H9 (cell line): ENCODE data around the gene ZBTB16. TPM values are rescaled to one million over a fixed set of nuclear protein-coding genes. Genes with fewer than 3 reads are reported as not detected.

Experiments used
- DNase-seq: peaks from one replicate; pipeline ENCODE4 v3.0.0-alpha.2; 2017
- H2AFZ ChIP-seq: one replicate; pipeline ENCODE4 v1.6.1; 2013; ENCODE audit warnings: mild to moderate bottlenecking, low read length, control low read depth, moderate library complexity
- H2AK5ac ChIP-seq: 2 replicates; pipeline ENCODE4 v1.6.1; 2013; ENCODE audit warnings: low read length, control low read depth, mixed read lengths; ENCODE audit not compliant: insufficient read length
- H2BK120ac ChIP-seq: one replicate; pipeline ENCODE4 v1.6.1; 2013; ENCODE audit warnings: low read depth, mild to moderate bottlenecking, low read length, control low read depth, inconsistent platforms; ENCODE audit not compliant: poor library complexity, severe bottlenecking
- H2BK12ac ChIP-seq: 2 replicates; pipeline ENCODE4 v1.6.1; 2013; ENCODE audit warnings: low read length, control low read depth, mixed read lengths, low read depth; ENCODE audit not compliant: insufficient read length
- H2BK15ac ChIP-seq: 2 replicates; pipeline ENCODE4 v1.6.1; 2013; ENCODE audit warnings: low read depth, low read length, control low read depth
- H2BK20ac ChIP-seq: one replicate; pipeline ENCODE4 v1.6.1; 2013; ENCODE audit warnings: low read depth, mild to moderate bottlenecking, low read length, control low read depth, inconsistent platforms; ENCODE audit not compliant: poor library complexity, severe bottlenecking
- H2BK5ac ChIP-seq: 2 replicates; pipeline ENCODE4 v1.6.1; 2013; ENCODE audit warnings: low read length, control low read depth, mixed read lengths; ENCODE audit not compliant: insufficient read length
- H3K14ac ChIP-seq: 2 replicates; pipeline ENCODE4 v1.6.1; 2013; ENCODE audit warnings: low read length, control low read depth; ENCODE audit not compliant: insufficient read depth
- H3K18ac ChIP-seq: 2 replicates; pipeline ENCODE4 v1.6.1; 2013; ENCODE audit warnings: low read depth, mild to moderate bottlenecking, mixed read lengths, low read length, control low read depth; ENCODE audit not compliant: insufficient read length
- H3K23ac ChIP-seq: 2 replicates; pipeline ENCODE4 v1.6.1; 2013; ENCODE audit warnings: low read length, control low read depth, mixed read lengths, low read depth; ENCODE audit not compliant: insufficient read length
- H3K23me2 ChIP-seq: 2 replicates; pipeline ENCODE4 v1.6.1; 2013; ENCODE audit warnings: low read depth, mild to moderate bottlenecking, mixed read lengths, low read length, control low read depth; ENCODE audit not compliant: insufficient read length, poor library complexity, severe bottlenecking
- H3K27ac ChIP-seq: 2 replicates; pipeline ENCODE4 v1.5.1; 2013; ENCODE audit warnings: low read length, control low read depth, mixed read lengths, low read depth; ENCODE audit not compliant: insufficient read length
- H3K27me3 ChIP-seq: 2 replicates; pipeline ENCODE4 v1.6.1; 2013; ENCODE audit warnings: low read length, control low read depth, inconsistent platforms; ENCODE audit not compliant: insufficient read depth
- H3K4ac ChIP-seq: 2 replicates; pipeline ENCODE4 v1.6.1; 2013; ENCODE audit warnings: low read depth, mild to moderate bottlenecking, control low read depth, inconsistent platforms, low read length, moderate library complexity
- H3K4me1 ChIP-seq: 2 replicates; pipeline ENCODE4 v1.6.1; 2013; ENCODE audit warnings: low read length, control low read depth, inconsistent platforms; ENCODE audit not compliant: insufficient read depth
- H3K4me2 ChIP-seq: 2 replicates; pipeline ENCODE4 v1.6.1; 2013; ENCODE audit warnings: low read length, control low read depth, mixed read lengths; ENCODE audit not compliant: insufficient read length, insufficient read depth
- H3K56ac ChIP-seq: 2 replicates; pipeline ENCODE4 v1.6.1; 2013; ENCODE audit warnings: low read depth, mild to moderate bottlenecking, mixed read lengths, low read length, control low read depth; ENCODE audit not compliant: insufficient read length
- H3K79me1 ChIP-seq: 2 replicates; pipeline ENCODE4 v1.6.1; 2013; ENCODE audit warnings: low read depth, mild to moderate bottlenecking, moderate library complexity, low read length, control low read depth, inconsistent platforms; ENCODE audit not compliant: insufficient read depth, poor library complexity, severe bottlenecking
- H3K79me2 ChIP-seq: 2 replicates; pipeline ENCODE4 v1.6.1; 2013; ENCODE audit warnings: low read length, control low read depth, inconsistent platforms; ENCODE audit not compliant: insufficient read depth
- H3K9ac ChIP-seq: 2 replicates; pipeline ENCODE4 v1.6.1; 2013; ENCODE audit warnings: low read length, control low read depth, mixed read lengths; ENCODE audit not compliant: insufficient read length; ENCODE audit errors: extremely low read depth
- H3K9me3 ChIP-seq: one replicate; pipeline ENCODE4 v1.6.1; 2013; ENCODE audit warnings: low read depth, low read length, inconsistent platforms; ENCODE audit not compliant: control insufficient read depth
- H3T11ph ChIP-seq: one replicate; pipeline ENCODE4 v1.6.1; 2013; ENCODE audit warnings: mild to moderate bottlenecking, low read length, control low read depth, inconsistent platforms
- H4K20me1 ChIP-seq: one replicate; pipeline ENCODE4 v1.6.1; 2013; ENCODE audit not compliant: control insufficient read depth, insufficient read length, insufficient read depth
- H4K5ac ChIP-seq: 2 replicates; pipeline ENCODE4 v1.6.1; 2013; ENCODE audit warnings: low read depth, mild to moderate bottlenecking, mixed read lengths, low read length, control low read depth; ENCODE audit not compliant: insufficient read length
- H4K8ac ChIP-seq: replicated peaks from 2 replicates; pipeline ENCODE4 v1.6.1; 2013; ENCODE audit warnings: low read length, control low read depth, mixed read lengths, low read depth; ENCODE audit not compliant: insufficient read length
- H4K91ac ChIP-seq: 2 replicates; pipeline ENCODE4 v1.6.1; 2013; ENCODE audit warnings: low read depth, mild to moderate bottlenecking, moderate library complexity, mixed read lengths, low read length, control low read depth; ENCODE audit not compliant: insufficient read length
- H3K27ac Mint-ChIP-seq, 3 experiments: 2 replicates in 2 of 3; 3 replicates in 1 of 3; pipeline ENCODE4 v1.8.0; 2020 to 2021; ENCODE audit warnings: mixed read lengths in 3 of 3, mild to moderate bottlenecking in 1 of 3, moderate library complexity in 1 of 3
- H3K27me3 Mint-ChIP-seq: 2 replicates; pipeline ENCODE4 v1.8.0; 2021; ENCODE audit warnings: low read depth, mild to moderate bottlenecking, moderate library complexity, mixed read lengths
- H3K36me3 Mint-ChIP-seq, 3 experiments: 2 replicates in 2 of 3; 3 replicates in 1 of 3; pipeline ENCODE4 v1.8.0; 2020 to 2021; ENCODE audit warnings: low read depth in 3 of 3, mixed read lengths in 3 of 3; ENCODE audit not compliant: insufficient read depth in 1 of 3
- H3K4me1 Mint-ChIP-seq, 2 experiments: 2 replicates each; pipeline ENCODE4 v1.8.0; 2020; ENCODE audit warnings: mixed read lengths in 2 of 2
- H3K4me3 Mint-ChIP-seq, 2 experiments: 2 replicates in 1 of 2; 3 replicates in 1 of 2; pipeline ENCODE4 v1.8.0; 2020 to 2021; ENCODE audit warnings: mild to moderate bottlenecking in 2 of 2, mixed read lengths in 2 of 2, moderate library complexity in 1 of 2
- H3K9me3 Mint-ChIP-seq, 2 experiments: 2 replicates in 1 of 2; 3 replicates in 1 of 2; pipeline ENCODE4 v1.8.0; 2020; ENCODE audit warnings: mild to moderate bottlenecking in 2 of 2, mixed read lengths in 2 of 2, moderate library complexity in 1 of 2
- WGBS: extraction: QIAGEN DNeasy Blood & Tissue Kit; methylation state at CpG from one replicate; pipeline ENCODE4 v1.1.7; 2013; ENCODE audit warnings: missing lambda C conversion rate, low lambda C conversion rate, mixed read lengths; ENCODE audit not compliant: insufficient read length; ENCODE audit errors: extremely low coverage; 5-methylcytosine and 5-hydroxymethylcytosine counted together
- total RNA-seq: library from RNA; stranded (reverse); gene quantifications from 2 replicates; pipeline ENCODE4 v1.2.1, GENCODE V29; 2021
- TF ChIP-seq, protein P1 (sequence below): fragments of 200-600 bp; sonication (generic); conservative IDR thresholded peaks from 3 replicates; pipeline ENCODE4 v1.8.0; 2021; ENCODE audit warnings: antibody characterized with exemption, mild to moderate bottlenecking

ZBTB16 gene
- total RNA-seq, 1 experiment from 2014 or later, result not detected

DNA sequence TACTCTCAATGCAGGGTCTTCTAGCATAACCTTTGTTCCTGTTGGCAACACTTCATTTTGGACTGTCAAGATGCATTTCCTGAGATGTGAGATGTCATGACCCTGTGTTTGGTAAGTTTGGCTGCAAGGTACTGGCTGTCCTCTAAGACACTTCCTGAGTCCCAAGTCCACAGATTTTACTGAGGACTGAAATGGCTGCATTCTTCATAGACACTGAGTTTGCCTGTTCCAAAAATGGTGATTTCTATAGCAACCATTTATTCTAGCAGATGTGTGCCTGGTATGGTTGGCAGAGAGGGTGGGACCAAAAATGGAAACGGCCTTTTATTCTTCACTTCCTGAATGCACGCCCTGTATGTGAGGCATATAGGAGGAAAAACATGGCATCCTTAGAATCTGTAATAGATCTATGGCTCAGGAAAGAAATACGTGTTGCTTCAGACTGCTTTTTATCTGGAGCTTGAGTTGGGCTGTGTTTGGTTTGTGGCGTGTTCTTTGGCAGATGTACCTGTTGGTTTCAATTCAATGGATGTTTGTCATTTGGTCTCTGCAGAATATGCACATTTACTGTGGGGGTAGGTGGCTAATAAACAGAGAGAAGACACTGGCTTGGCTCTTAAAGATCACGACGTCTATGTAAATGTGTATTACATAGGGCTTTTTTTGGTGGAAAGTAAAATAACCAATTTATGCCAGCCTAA lies 62.4 kb downstream of the ZBTB16 start:
- Mint-ChIP-seq H3K36me3 (no peaks in the 10 kb centered on the region), H3K27ac (no peak overlapping the region), H3K4me1 (no peaks in the 10 kb centered on the region), H3K9me3 (no peaks in the 10 kb centered on the region; a peak in 1 of 5 replicates), H3K4me3 (no peak overlapping the region), H3K27me3 (peaks cover 33% of the 10 kb centered on the region)
- no peaks in the 10 kb centered on the region for H3K27me3 ChIP-seq
- no peaks in the 10 kb centered on the region for H3K79me2 ChIP-seq
- H2AK5ac ChIP-seq, result no peak overlapping the region
- no peak overlapping the region for H3K23ac ChIP-seq
- no peak overlapping the region for H3T11ph ChIP-seq
- no peaks in the 10 kb centered on the region for H3K4me1 ChIP-seq
- no peak overlapping the region for H3K27ac ChIP-seq
- TF ChIP-seq, protein P1, sequence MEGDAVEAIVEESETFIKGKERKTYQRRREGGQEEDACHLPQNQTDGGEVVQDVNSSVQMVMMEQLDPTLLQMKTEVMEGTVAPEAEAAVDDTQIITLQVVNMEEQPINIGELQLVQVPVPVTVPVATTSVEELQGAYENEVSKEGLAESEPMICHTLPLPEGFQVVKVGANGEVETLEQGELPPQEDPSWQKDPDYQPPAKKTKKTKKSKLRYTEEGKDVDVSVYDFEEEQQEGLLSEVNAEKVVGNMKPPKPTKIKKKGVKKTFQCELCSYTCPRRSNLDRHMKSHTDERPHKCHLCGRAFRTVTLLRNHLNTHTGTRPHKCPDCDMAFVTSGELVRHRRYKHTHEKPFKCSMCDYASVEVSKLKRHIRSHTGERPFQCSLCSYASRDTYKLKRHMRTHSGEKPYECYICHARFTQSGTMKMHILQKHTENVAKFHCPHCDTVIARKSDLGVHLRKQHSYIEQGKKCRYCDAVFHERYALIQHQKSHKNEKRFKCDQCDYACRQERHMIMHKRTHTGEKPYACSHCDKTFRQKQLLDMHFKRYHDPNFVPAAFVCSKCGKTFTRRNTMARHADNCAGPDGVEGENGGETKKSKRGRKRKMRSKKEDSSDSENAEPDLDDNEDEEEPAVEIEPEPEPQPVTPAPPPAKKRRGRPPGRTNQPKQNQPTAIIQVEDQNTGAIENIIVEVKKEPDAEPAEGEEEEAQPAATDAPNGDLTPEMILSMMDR, result no peak
- no peak overlapping the region for H3K14ac ChIP-seq
- DNase-seq, result no peak
- H3K9me3 ChIP-seq, result no peaks in the 10 kb centered on the region
- no CpG with 5 or more reads among the region's 6 CpGs for WGBS
- no peak overlapping the region for H2BK120ac ChIP-seq
- H2BK12ac ChIP-seq, result no peak overlapping the region
- no peak overlapping the region for H4K91ac ChIP-seq
- no peaks in the 10 kb centered on the region for H3K23me2 ChIP-seq
- no peak overlapping the region for H2BK15ac ChIP-seq
- H2BK20ac ChIP-seq, result no peak overlapping the region
- no peaks in the 10 kb centered on the region for H4K20me1 ChIP-seq
- no peak overlapping the region for H2AFZ ChIP-seq
- H3K4me2 ChIP-seq, result no peak overlapping the region
- no peak overlapping the region for H3K4ac ChIP-seq
- no peak overlapping the region for H2BK5ac ChIP-seq
- H3K56ac ChIP-seq, result no peak overlapping the region
- H4K8ac ChIP-seq, result no peak overlapping the region
- H3K9ac ChIP-seq, result no peak overlapping the region
- no peaks in the 10 kb centered on the region for H3K79me1 ChIP-seq
- no peak overlapping the region for H3K18ac ChIP-seq
- no peak overlapping the region for H4K5ac ChIP-seq
